DMS79 (cell line): ENCODE results near the gene SPDEF.

Experiments
- DNase-seq: peaks from one replicate; lab custom pipeline; 2025; lab: John Stamatoyannopoulos, UW

Gene SPDEF

GRCh38 chr6:34514593-34515472 is 41.3 kb downstream of the SPDEF start:
- no peak for DNase-seq

DNA sequence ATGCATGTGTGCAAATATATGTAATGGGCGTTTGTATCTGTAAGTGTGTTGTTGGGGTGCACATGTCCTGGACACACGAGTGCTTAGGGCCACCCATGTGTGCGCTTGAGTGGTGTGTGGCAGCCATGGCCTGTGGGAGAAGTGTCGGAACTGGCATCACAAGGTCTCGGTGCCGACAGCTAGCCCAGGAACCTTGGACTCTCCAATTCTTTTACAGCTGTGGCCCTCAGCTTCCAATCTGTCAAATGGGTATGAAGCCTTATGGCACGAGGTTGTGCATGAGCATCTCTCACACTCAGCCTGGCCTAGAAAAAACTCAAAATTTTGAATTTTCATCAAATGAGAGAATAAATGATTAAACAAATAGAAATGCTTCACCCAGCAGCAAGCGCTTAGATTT is 42.0 kb downstream of the SPDEF start:
- DNase-seq, result no peak

DNA sequence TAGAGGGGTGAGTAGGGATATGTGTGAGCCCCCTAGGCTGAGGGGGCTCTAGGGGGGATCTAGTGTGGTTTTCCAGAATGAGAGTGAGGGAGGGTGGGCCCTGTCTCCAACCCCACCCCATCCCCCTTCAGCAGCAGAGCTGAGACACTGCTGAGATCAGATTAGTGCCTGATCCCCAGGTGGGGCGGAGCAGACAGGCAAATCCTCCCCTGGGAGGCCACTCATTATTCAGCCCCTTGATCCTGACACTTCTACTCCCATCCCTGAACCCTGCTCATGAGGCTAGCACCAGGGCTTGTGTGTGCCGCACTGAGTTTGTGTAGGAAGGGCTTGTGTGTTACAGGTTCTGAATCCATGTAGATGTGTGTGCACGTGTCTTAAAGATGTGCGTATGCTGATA is 42.5 kb downstream of the SPDEF start:
- DNase-seq, result no peak

DNA sequence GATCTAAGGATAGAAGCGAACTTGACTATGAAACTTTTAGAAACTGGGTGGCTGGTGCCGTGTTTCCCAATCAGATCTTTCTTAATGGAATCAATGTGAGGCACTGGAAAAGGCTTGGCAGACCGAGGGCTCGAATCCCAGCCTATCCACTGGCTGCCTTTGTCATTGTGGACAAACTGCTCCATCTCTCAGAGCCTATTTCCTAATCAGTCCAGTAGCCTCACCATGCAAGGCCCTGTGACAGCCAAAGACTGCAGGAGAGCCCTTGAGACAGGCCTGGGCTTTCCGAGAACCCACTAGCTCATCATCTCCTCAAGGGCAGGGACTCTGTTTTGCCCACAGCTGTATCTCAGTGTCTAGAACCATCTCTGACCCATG is 43.4 kb downstream of the SPDEF start:
- no peak for DNase-seq

GRCh38 chr6:34511915-34512737 is 44.0 kb downstream of the SPDEF start:
- no peak for DNase-seq

DNA sequence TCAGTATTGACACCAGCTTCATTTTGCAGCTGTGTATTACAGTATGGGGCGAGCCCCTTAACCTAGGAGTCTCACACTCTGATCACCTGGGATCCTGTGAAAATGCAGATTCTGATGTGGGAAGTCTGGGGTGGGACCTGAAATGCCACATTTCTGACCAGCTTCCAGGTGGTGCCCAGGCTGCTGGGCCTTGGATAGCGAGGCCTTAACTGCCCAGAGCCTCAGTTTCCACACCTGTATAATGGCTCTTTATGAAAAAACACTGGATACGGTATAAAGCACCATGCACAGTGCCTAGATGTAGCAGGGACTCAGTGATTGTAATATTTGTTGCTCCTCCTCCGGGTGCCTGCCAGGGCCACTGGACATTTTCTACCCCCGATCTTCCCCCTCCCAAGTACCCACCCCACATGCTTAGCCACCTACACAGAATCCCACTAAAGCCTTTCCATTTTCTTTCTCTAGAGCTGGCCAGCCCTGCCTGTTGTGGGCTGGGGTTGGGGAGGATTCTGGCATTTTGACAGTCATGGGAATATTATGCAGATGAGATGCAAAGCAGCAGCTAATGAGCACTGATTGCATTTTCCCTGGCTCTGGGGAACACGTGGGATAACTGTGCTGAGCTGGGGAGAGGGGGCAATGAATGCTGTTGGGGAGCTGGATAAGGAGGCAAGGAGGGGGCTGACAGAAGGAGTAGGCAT is 44.8 kb downstream of the SPDEF start:
- no peak for DNase-seq

GRCh38 chr6:34510299-34510698 is 45.8 kb downstream of the SPDEF start:
- DNase-seq, result no peak

DNA sequence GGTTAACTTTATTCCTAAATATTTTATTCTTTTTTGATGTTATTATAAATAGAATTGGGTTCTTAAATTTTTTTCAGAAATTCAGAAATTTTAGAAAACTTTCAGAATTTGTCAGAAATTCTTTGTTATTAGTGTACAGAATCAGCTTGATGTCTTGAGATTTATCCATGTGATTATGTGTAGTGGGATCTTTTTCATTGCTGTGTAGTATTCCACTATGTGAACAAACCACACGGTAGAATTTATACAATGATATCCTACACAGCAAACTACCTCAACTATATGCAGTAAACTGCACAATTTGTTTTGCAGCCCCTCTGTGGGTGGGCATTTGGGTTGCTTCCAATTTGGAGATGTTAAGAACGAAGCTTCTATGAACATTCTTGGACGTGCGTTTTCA is 46.3 kb downstream of the SPDEF start:
- DNase-seq, result no peak

DNA sequence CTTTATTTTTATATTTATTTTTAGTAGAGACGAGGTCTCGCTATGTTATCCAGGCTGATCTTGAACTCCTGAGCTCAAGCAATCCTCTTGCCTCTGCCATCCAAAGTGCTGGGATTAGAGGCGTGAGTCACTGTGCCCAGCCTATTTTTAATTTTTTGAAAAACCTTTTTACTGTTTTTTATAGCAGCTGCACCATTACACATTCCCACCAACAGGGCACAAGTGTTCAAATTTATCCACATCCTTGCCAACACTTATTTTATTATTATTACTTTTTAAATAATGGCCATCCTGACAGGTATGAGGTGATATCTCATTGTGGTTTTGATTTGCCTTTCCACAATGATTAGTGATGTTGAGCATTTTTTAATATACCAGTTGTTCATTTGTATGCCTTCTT is 47.7 kb downstream of the SPDEF start:
- no peak for DNase-seq

DNA sequence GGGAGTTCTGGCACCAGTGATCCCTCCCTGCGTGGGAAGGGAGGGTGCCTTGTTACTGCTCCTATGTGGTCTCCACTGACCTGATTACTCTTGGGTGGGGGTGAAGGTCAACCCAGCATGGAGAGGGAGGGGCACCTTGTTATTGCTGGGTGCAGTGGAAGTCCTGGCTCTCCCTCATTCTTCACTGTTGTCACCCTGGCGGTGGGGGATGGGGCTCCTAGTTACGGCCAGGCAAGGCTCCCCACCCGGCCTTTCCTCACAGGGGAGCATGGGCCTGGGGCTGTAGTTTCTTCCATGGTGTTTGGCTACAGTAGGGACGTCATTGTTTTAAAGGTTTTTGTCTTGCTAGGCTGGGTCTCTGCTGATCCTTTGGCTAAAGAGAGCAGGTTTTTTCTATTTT is 49.4 kb downstream of the SPDEF start:
- DNase-seq, result no peak

DNA sequence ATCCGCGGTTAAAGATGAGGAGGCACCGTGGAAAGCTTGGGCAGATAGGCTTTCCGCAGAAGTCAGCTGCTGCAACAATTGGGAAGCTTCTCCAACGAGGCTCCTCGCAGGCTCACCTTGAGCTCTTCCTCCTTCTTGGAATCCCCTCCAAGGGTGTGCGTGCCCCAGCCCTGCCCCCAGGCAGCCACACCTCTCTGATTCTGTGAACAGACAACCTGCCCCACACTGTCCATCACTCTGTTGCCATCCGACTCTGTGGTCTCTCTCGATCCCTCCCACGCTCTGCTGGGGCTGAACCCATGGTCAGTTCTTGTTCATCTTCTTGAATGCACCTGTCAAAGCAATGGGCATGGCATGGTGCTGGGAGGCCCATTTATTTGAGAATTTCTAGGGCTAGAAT is 58.7 kb downstream of the SPDEF start:
- DNase-seq, result no peak

DNA sequence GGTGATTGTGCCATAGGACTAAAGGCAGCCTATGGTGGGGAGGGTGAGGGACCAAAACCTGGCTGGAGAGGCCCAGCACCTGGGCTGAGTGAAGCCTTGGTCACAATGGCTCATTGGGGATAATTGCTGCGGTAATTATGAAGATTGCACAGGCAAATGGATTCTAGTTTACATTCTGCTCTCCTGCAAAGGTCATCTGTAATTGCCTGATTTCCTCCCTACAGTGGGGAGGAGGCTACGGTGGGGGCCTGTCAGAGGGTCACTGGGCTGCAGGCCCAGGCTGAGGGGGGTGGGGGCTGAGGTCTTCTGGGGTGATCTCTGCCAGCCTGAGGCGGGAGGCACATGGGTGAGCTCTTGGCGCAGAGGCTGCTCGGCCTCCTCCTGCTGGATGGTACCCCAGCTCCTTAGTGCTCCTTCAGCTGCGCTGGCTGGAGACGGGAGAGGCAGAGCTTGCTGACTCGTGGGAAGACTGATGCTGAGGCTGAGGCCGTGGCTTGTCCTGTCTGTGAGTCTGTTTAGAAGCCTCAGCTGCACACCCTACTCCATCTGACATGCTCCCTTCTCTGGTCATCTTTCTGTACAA is 59.9 kb downstream of the SPDEF start:
- no peak for DNase-seq

DNA sequence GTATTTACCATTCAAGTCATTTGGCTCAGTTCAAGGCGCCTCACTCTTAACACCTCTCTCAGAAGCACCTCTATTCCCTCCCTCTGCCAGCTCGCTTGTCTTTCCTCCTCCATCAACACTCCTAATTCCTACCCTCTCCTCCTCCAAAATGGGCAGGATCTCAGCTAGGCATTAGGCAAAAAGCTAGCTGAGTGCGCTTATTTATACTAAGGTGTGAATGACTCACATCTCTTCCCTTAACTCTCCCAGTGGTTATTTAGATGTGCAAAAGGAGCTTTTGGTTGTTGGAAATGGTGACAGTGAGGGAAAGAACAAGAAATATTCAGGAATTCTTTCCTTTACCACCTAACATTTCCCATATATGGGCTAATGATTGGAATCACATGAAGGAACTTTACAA is 61.2 kb downstream of the SPDEF start:
- DNase-seq, result no peak

DNA sequence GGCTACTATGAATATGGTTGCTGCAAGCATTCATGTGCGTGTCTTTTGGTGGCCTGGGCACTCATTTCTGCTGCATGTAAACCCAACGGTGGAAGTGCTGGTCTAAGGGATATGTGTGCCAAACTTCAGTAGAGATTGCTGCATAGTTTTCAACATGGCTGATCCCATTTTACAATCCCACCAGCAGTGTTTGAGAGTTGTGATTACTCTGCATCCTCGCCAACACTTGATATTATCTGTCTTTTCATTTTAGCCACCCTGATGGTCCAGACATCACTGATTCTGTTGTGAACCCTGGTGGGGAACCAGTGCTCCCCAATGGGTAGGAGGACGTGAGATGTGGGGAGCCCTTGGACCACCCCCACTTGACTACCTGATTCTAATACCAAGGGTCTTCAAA is 62.8 kb downstream of the SPDEF start:
- DNase-seq, result no peak

DNA sequence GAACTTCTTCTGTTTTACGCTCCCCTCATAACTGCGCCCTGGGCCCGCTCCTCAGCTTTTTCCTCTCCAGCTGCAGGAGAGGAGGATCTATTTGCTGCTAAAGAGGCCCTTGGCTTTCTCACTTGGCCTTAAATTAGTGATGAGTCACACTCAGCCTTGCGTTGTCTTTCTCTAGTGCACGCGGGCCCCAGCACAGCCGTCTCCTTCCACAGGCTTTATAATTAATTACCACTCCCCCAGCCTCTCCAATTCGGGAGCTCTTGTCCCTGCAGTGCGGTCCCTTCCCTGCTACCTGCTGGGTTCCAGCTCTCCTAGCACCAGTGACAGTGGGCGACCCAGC is 65.1 kb downstream of the SPDEF start:
- no peak for DNase-seq

- DNase-seq, result no peak
These were observed 65.6 kb downstream of the SPDEF start for GRCh38 chr6:34490390-34491090.

DNA sequence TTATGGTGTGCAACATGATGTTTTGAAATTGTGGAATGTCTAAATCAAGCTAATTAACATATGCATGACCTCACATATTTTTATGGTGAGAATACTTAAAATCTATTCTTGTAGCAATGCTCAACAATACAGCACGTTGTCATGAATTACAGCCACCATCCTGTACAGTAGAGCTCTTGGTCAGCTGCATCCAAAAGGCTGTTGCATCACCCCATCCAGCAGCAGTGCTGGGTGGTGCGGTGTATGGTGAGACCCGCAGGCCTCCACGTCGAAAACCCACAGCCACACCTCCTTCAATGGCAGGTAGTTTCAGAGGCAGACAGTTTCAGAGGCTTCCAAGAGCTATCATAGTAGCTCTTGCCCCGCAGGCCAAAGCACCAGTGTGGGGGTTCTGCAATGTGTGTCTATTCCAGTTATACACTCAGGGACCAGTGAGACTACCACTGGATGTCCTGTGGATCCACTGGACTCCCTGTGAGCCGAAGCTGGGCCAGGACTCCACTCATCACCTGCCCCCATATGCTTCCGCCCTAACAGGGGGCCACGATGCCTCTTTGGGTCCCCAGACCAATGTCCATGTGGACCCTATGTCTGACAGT is 66.8 kb downstream of the SPDEF start:
- DNase-seq, result no peak
